GM18907 (cell line): ENCODE measurements around the gene ZXDC.

Experiments used
- ATAC-seq: cut with Tn5 transposase; IDR thresholded peaks from one replicate; pipeline ENCODE4 v1.9.1; 2021; ENCODE audit warnings: mild to moderate bottlenecking, moderate library complexity; ENCODE audit not compliant: unreplicated experiment

ZXDC gene

GRCh38 chr3:126399756-126400155 lies 75.9 kb downstream of the ZXDC start:
- peak; percentile 6 for ATAC-seq

- ATAC-seq, result peak; percentile 60
These were observed 76.3 kb downstream of the ZXDC start for GRCh38 chr3:126399351-126399735.

- ATAC-seq, result peak; percentile 7
These were observed 77.0 kb downstream of the ZXDC start for GRCh38 chr3:126398423-126399350.

GRCh38 chr3:126397610-126398422 lies 77.9 kb downstream of the ZXDC start:
- ATAC-seq, result no peak

- no peak for ATAC-seq
These were observed 79.2 kb downstream of the ZXDC start for GRCh38 chr3:126396536-126396935.

GRCh38 chr3:126395846-126396513 lies 79.7 kb downstream of the ZXDC start:
- no peak for ATAC-seq

GRCh38 chr3:126394977-126395321 lies 80.7 kb downstream of the ZXDC start:
- no peak for ATAC-seq

- ATAC-seq, result no peak
These were observed 81.3 kb downstream of the ZXDC start, which contains the start of gene CFAP100 for GRCh38 chr3:126394179-126394976. TSS of gene CFAP100 (plus strand) at chr3:126394909. CDS start at chr3:126396001, 1,092 bp downstream.

- no peak for ATAC-seq
These were observed 82.1 kb downstream of the ZXDC start for GRCh38 chr3:126393563-126393962.

- no peak for ATAC-seq
These were observed 83.4 kb downstream of the ZXDC start for GRCh38 chr3:126392246-126392645.

GRCh38 chr3:126391631-126392030 lies 84.1 kb downstream of the ZXDC start:
- ATAC-seq, result no peak

GRCh38 chr3:126390751-126391150 lies 84.9 kb downstream of the ZXDC start:
- ATAC-seq, result no peak

- no peak for ATAC-seq
These were observed 85.5 kb downstream of the ZXDC start for GRCh38 chr3:126390201-126390600.

- ATAC-seq, result no peak
These were observed 85.9 kb downstream of the ZXDC start for GRCh38 chr3:126389794-126390146.

GRCh38 chr3:126389112-126389793 lies 86.4 kb downstream of the ZXDC start:
- ATAC-seq, result peak; percentile 74
